SU-DHL-6 (cell line): ENCODE data around the gene ZFP69B.

ENCODE experiments used
- H2AFZ ChIP-seq: fragments of 200-600 bp; sonication (generic); 2 replicates; pipeline ENCODE4 v1.6.1; 2014; ENCODE audit warnings: low read depth, mild to moderate bottlenecking, moderate library complexity, mixed read lengths, antibody characterized with exemption, low read length; ENCODE audit not compliant: severe bottlenecking
- H3F3A ChIP-seq: fragments of 200-600 bp; shearing (Covaris generic); 2 replicates; pipeline ENCODE4 v1.6.0; 2016; ENCODE audit warnings: antibody characterized with exemption, mild to moderate bottlenecking; ENCODE audit not compliant: insufficient read depth
- H3K27ac ChIP-seq: fragments of 200-600 bp; sonication (generic); 2 replicates; pipeline ENCODE4 v1.5.1; 2016; ENCODE audit warnings: low read depth, mild to moderate bottlenecking, low read length, moderate library complexity, mixed read lengths
- H3K27me3 ChIP-seq: fragments of 200-600 bp; sonication (generic), shearing (Covaris generic); 2 replicates; pipeline ENCODE4 v1.6.0; 2014; ENCODE audit warnings: mild to moderate bottlenecking, low read length
- H3K36me3 ChIP-seq: fragments of 200-600 bp; sonication (generic); 2 replicates; pipeline ENCODE4 v1.6.1; 2014; ENCODE audit warnings: mild to moderate bottlenecking, low read length, mixed read lengths
- H3K4me2 ChIP-seq: fragments of 300-600, 200-600 bp; shearing (Covaris generic), sonication (generic); 2 replicates; pipeline ENCODE4 v1.6.0; 2014; ENCODE audit warnings: low read length, low read depth, mild to moderate bottlenecking; ENCODE audit not compliant: poor library complexity, severe bottlenecking
- H3K4me3 ChIP-seq: fragments of 200-600 bp; sonication (generic); 2 replicates; pipeline ENCODE4 v1.5.1; 2014; ENCODE audit warnings: antibody characterized with exemption, low read length, mild to moderate bottlenecking, mixed read lengths; ENCODE audit not compliant: insufficient read depth, poor library complexity, severe bottlenecking
- H3K79me2 ChIP-seq: fragments of 200-600 bp; sonication (generic); 2 replicates; pipeline ENCODE4 v1.6.1; 2014; ENCODE audit warnings: mild to moderate bottlenecking, low read length, moderate library complexity; ENCODE audit not compliant: insufficient read depth
- H3K9ac ChIP-seq: fragments of 200-600 bp; sonication (generic); 2 replicates; pipeline ENCODE4 v1.7.0; 2014; ENCODE audit warnings: mild to moderate bottlenecking, low read length
- H3K9me2 ChIP-seq: fragments of 200-600 bp; sonication (generic); replicated peaks from 2 replicates; pipeline ENCODE4 v1.6.1; 2014; ENCODE audit warnings: low read length; ENCODE audit not compliant: insufficient read depth
- H3K9me3 ChIP-seq: fragments of 200-600 bp; sonication (generic); 2 replicates; pipeline ENCODE4 v1.6.1; 2014; ENCODE audit warnings: low read length, mixed read lengths; ENCODE audit not compliant: insufficient read depth
- H4K20me1 ChIP-seq: fragments of 200-600 bp; sonication (generic); 2 replicates; pipeline ENCODE4 v1.6.1; 2014; ENCODE audit warnings: low read depth, mild to moderate bottlenecking, antibody characterized with exemption, low read length, moderate library complexity, mixed read lengths
- EZH2phosphoT487 ChIP-seq: fragments of 200-600 bp; sonication (generic), shearing (Covaris generic); conservative IDR thresholded peaks from 2 replicates; pipeline ENCODE4 v1.6.1; 2018; ENCODE audit warnings: mild to moderate bottlenecking, antibody characterized with exemption, low read length, moderate library complexity, mixed read lengths
- TF ChIP-seq, protein P1 (sequence below): fragments of 200-600 bp; sonication (generic); IDR thresholded peaks from one replicate; pipeline ENCODE4 v1.5.1; 2017; ENCODE audit warnings: antibody characterized with exemption, mild to moderate bottlenecking, low read length, moderate library complexity; ENCODE audit not compliant: insufficient read depth, poor library complexity, severe bottlenecking

ZFP69B gene

DNA sequence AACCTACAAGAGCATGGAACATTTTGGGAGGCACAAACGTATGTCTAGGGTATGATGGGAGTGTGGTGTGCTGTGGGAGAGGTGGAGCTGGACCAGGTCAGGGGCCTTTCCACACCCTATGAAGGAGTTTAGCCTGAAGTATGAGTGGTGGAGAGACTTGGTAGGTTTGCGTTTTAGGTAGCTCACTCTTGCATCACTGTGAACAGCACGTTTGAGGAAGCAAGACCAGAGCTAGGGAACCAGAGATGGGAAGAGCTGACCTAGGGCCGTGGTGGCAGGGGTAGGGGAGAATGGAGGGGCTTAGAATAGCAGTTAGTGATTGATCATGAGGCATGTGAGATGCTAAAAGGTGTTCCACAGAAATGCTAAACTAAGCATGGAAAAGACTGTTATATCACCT lies 25.1 kb upstream of the ZFP69B start:
- Histone ChIP-seq H3K79me2 (no peaks in the 10 kb centered on the region), H3K36me3 (no peaks in the 10 kb centered on the region), H4K20me1 (no peaks in the 10 kb centered on the region), H3K4me2 (no peak overlapping the region), H3K27me3 (no peaks in the 10 kb centered on the region), H3K4me3 (no peak overlapping the region), H3K9me3 (no peaks in the 10 kb centered on the region), H2AFZ (no peak overlapping the region), H3F3A (no peaks in the 10 kb centered on the region), H3K9me2 (no peaks in the 10 kb centered on the region), H3K9ac (no peak overlapping the region), H3K27ac (no peak overlapping the region)
- TF ChIP-seq, protein P1, sequence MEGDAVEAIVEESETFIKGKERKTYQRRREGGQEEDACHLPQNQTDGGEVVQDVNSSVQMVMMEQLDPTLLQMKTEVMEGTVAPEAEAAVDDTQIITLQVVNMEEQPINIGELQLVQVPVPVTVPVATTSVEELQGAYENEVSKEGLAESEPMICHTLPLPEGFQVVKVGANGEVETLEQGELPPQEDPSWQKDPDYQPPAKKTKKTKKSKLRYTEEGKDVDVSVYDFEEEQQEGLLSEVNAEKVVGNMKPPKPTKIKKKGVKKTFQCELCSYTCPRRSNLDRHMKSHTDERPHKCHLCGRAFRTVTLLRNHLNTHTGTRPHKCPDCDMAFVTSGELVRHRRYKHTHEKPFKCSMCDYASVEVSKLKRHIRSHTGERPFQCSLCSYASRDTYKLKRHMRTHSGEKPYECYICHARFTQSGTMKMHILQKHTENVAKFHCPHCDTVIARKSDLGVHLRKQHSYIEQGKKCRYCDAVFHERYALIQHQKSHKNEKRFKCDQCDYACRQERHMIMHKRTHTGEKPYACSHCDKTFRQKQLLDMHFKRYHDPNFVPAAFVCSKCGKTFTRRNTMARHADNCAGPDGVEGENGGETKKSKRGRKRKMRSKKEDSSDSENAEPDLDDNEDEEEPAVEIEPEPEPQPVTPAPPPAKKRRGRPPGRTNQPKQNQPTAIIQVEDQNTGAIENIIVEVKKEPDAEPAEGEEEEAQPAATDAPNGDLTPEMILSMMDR = no peak
- no peak for TF ChIP-seq EZH2phosphoT487

DNA sequence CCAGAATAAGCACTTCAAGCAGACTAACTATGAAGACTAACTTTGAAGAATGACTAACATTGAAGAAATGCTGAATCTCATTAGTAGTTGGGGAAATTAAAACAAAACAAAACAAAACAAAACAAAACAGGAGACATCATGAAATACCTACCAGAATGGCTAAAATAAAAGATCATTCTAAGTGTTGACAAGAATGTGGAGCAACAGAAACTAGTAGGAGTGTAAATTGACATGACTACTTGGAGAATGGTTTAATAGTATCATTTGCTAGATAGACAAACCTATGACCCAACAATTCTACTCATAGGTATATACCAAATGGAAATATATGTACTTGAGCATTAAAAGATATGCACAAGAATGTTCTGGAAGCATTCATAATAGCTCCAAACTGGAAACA lies 18.9 kb upstream of the ZFP69B start:
- H3K4me3 ChIP-seq = no peak overlapping the region
- no peaks in the 10 kb centered on the region for H3K79me2 ChIP-seq
- no peaks in the 10 kb centered on the region for H4K20me1 ChIP-seq
- TF ChIP-seq, protein P1 = no peak
- no peak for TF ChIP-seq EZH2phosphoT487
- no peaks in the 10 kb centered on the region for H3K9me3 ChIP-seq
- H3K27ac ChIP-seq = no peak overlapping the region
- no peaks in the 10 kb centered on the region for H3F3A ChIP-seq
- no peaks in the 10 kb centered on the region for H3K9me2 ChIP-seq
- no peaks in the 10 kb centered on the region for H3K27me3 ChIP-seq
- H2AFZ ChIP-seq = no peak overlapping the region
- H3K36me3 ChIP-seq = no peaks in the 10 kb centered on the region
- no peak overlapping the region for H3K9ac ChIP-seq
- H3K4me2 ChIP-seq = no peak overlapping the region

DNA sequence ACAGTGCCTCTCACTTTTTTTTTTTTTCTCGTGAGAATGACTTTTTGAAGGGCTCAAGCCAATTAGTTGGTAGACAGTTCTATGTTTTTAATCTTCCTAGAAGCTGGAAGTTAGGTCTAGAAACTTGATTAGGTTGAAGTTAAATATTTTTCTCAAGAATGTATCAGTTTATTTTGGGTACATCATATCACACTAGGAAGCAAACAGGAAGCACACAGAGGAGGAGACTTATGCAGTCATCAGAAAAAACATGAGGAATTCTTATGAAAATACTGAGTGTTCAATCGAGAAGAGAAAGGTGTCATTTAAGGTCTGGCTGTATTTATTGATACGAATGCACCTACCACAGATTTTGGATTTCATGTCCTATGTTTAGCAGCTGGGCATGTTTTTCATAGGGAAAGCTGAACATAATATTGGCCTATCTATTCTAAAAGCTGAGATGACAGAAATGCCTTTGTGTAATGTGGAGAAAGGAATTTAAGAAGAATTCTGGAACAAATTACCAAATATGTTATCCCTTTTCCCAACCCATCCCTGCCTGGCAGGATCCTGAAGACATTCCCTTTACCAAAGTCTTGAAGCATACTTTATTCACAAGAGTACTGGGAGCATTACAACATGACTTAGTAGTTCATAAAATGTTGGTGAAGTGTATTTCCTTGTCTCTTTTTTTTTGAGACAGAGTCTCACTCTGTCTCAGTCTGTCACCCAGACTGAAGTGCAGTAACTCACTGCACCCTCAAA lies 17.5 kb upstream of the ZFP69B start:
- no peaks in the 10 kb centered on the region for H3K27me3 ChIP-seq
- no peak overlapping the region for H2AFZ ChIP-seq

More for the DNA sequence above, 17.5 kb upstream of the ZFP69B start:
- no peaks in the 10 kb centered on the region for H3K9me3 ChIP-seq
- no peaks in the 10 kb centered on the region for H4K20me1 ChIP-seq
- H3K36me3 ChIP-seq = no peaks in the 10 kb centered on the region
- no peak overlapping the region for H3K27ac ChIP-seq
- H3K9ac ChIP-seq = no peak overlapping the region
- H3K4me2 ChIP-seq = no peak overlapping the region
- TF ChIP-seq, protein P1 = no peak
- TF ChIP-seq EZH2phosphoT487 = no peak
- H3K4me3 ChIP-seq = no peak overlapping the region
- no peaks in the 10 kb centered on the region for H3K9me2 ChIP-seq
- H3F3A ChIP-seq = no peaks in the 10 kb centered on the region
- no peaks in the 10 kb centered on the region for H3K79me2 ChIP-seq
